HG03439 (cell line): Measurements from ENCODE around the gene GRID1.

Experiments used
- ATAC-seq: cut with Tn5 transposase; IDR thresholded peaks from one replicate; pipeline ENCODE4 v1.9.1; 2021; ENCODE audit warnings: mild to moderate bottlenecking, moderate library complexity; ENCODE audit not compliant: unreplicated experiment

Gene GRID1

GRCh38 chr10:86197166-86197790 lies 169.3 kb downstream of the GRID1 start:
- ATAC-seq, result no peak

GRCh38 chr10:86195521-86196157 lies 171.0 kb downstream of the GRID1 start:
- no peak for ATAC-seq

- ATAC-seq, result no peak
Observed at GRCh38 chr10:86194684-86195083, 171.9 kb downstream of the GRID1 start.

- no peak for ATAC-seq
Observed at GRCh38 chr10:86193841-86194240, 172.8 kb downstream of the GRID1 start.

- ATAC-seq, result no peak
Observed at GRCh38 chr10:86192691-86193090, 173.9 kb downstream of the GRID1 start.

GRCh38 chr10:86192147-86192546 lies 174.4 kb downstream of the GRID1 start:
- no peak for ATAC-seq

- ATAC-seq, result no peak
Observed at GRCh38 chr10:86191686-86192085, 174.9 kb downstream of the GRID1 start.

- no peak for ATAC-seq
Observed at GRCh38 chr10:86191166-86191565, 175.4 kb downstream of the GRID1 start.

- no peak for ATAC-seq
Observed at GRCh38 chr10:86190291-86190690, 176.3 kb downstream of the GRID1 start.

GRCh38 chr10:86189891-86190290 lies 176.7 kb downstream of the GRID1 start:
- ATAC-seq, result no peak

- ATAC-seq, result no peak
Observed at GRCh38 chr10:86188796-86189558, 177.6 kb downstream of the GRID1 start.

GRCh38 chr10:86188326-86188725 lies 178.3 kb downstream of the GRID1 start:
- ATAC-seq, result no peak

- ATAC-seq, result no peak
Observed at GRCh38 chr10:86187499-86188239, 178.9 kb downstream of the GRID1 start.

GRCh38 chr10:86186633-86187032 lies 180.0 kb downstream of the GRID1 start:
- ATAC-seq, result no peak

GRCh38 chr10:86182595-86182994 lies 184.0 kb downstream of the GRID1 start:
- ATAC-seq, result no peak

- ATAC-seq, result no peak
Observed at GRCh38 chr10:86182150-86182549, 184.4 kb downstream of the GRID1 start.

- ATAC-seq, result no peak
Observed at GRCh38 chr10:86180861-86181260, 185.7 kb downstream of the GRID1 start.

- no peak for ATAC-seq
Observed at GRCh38 chr10:86179961-86180360, 186.6 kb downstream of the GRID1 start.

- no peak for ATAC-seq
Observed at GRCh38 chr10:86179153-86179524, 187.5 kb downstream of the GRID1 start.

GRCh38 chr10:86178401-86179152 lies 188.0 kb downstream of the GRID1 start:
- no peak for ATAC-seq
